Natural killer cell (primary cell): ENCODE measurements around the gene PJA2. TPM values are rescaled to one million over a fixed set of nuclear protein-coding genes. Genes with fewer than 3 reads are reported as not detected.

Source experiments
- ATAC-seq, 3 donors: fragments of 150-1000 bp in 2 of 3; fragments of 200-7000 bp in 1 of 3; cut with Tn5 transposase; 1 replicate in 1 of 3; 2 replicates in 2 of 3; pipeline ENCODE4 v1.10.0; 2021; ENCODE audit warnings: mild to moderate bottlenecking in 2 of 3, moderate library complexity in 2 of 3
- DNase-seq, 2 donors: peaks; one replicate each; pipeline versions ENCODE4 v3.0.0 to v3.0.0-alpha.2; 2013 to 2021; ENCODE audit warnings: mixed read lengths in 1 of 2
- H3K27ac ChIP-seq: one replicate; pipeline ENCODE4 v1.5.1; 2013; ENCODE audit warnings: mild to moderate bottlenecking, low read length
- H3K27me3 ChIP-seq: one replicate; pipeline ENCODE4 v1.6.1; 2013; ENCODE audit warnings: low read length; ENCODE audit not compliant: control insufficient read depth, insufficient read depth
- H3K36me3 ChIP-seq: one replicate; pipeline ENCODE4 v1.6.1; 2013; ENCODE audit warnings: low read length; ENCODE audit not compliant: control insufficient read depth, insufficient read depth
- H3K4me1 ChIP-seq: one replicate; pipeline ENCODE4 v1.6.1; 2013; ENCODE audit warnings: low read length; ENCODE audit not compliant: control insufficient read depth, insufficient read depth
- H3K4me3 ChIP-seq: one replicate; pipeline ENCODE4 v1.5.1; 2013; ENCODE audit warnings: low read length
- H3K9me3 ChIP-seq: one replicate; pipeline ENCODE4 v1.6.1; 2013; ENCODE audit warnings: low read length; ENCODE audit not compliant: control insufficient read depth, insufficient read depth
- H3K27ac Mint-ChIP-seq, 2 donors: one replicate each; pipeline ENCODE4 v1.8.0; 2022; ENCODE audit warnings: mild to moderate bottlenecking in 2 of 2, mixed read lengths in 2 of 2, moderate library complexity in 1 of 2
- H3K27me3 Mint-ChIP-seq, 2 donors: one replicate each; pipeline ENCODE4 v1.8.0; 2022; ENCODE audit warnings: low read depth in 2 of 2, mixed read lengths in 2 of 2
- H3K36me3 Mint-ChIP-seq: one replicate; pipeline ENCODE4 v1.8.0; 2022; ENCODE audit warnings: mixed read lengths
- H3K4me1 Mint-ChIP-seq, 2 donors: one replicate each; pipeline ENCODE4 v1.8.0; 2022; ENCODE audit warnings: mixed read lengths in 2 of 2
- H3K4me3 Mint-ChIP-seq: one replicate; pipeline ENCODE4 v1.8.0; 2022; ENCODE audit warnings: mild to moderate bottlenecking, moderate library complexity, mixed read lengths
- H3K9me3 Mint-ChIP-seq, 2 donors: one replicate each; pipeline ENCODE4 v1.8.0; 2022; ENCODE audit warnings: mixed read lengths in 2 of 2
- WGBS: methylation state at CpG from one replicate; pipeline ENCODE4 v1.1.7; 2013; ENCODE audit warnings: missing lambda C conversion rate; ENCODE audit not compliant: insufficient coverage; 5-methylcytosine and 5-hydroxymethylcytosine counted together
- intact Hi-C: fragments of 100-400 bp; cut with micrococcal nuclease; formaldehyde crosslinking; loops from one replicate; pipeline ENCODE4 v1.14.2; 2022
- total RNA-seq, 4 donors: library from RNA; stranded (reverse); fragments of 120-200 nt in 1 of 4; gene quantifications; one replicate each; pipeline versions ENCODE4 v1.2.3 to v1.2.4, GENCODE V29; 2013 to 2022
- TF ChIP-seq, protein P1 (sequence below): fragments of 200-600 bp; IDR thresholded peaks from one replicate; pipeline ENCODE4 v1.8.0; 2022; ENCODE audit warnings: antibody characterized with exemption

The PJA2 gene
- total RNA-seq, 3 donors from 2014 or later (not counting 1 experiment from before 2014, with no cell fraction given): 85.6 to 99.8 (median 90.8) TPM

DNA sequence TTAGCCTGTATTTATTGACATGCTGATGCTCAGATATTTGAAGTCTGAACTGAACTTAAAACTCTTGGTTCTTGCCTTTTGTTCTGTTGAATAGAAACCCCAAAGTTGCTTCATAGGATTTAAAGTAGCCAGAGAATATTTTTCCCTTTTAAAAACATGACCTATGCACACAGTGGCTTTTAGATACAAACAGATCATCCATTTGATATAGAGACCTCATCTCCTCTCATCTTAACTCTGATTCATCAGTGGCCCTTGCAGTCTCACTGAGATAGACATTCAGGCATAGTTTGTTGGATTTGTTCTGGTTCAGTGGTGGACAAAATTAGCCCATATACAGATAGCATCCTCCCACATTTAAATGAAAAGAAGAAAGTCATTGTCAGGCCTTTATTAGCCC, 43.5 kb upstream of the PJA2 start:
- ATAC-seq (no peak), DNase-seq (no peak)
- H3K4me3 Mint-ChIP-seq: no peak overlapping the region

DNA sequence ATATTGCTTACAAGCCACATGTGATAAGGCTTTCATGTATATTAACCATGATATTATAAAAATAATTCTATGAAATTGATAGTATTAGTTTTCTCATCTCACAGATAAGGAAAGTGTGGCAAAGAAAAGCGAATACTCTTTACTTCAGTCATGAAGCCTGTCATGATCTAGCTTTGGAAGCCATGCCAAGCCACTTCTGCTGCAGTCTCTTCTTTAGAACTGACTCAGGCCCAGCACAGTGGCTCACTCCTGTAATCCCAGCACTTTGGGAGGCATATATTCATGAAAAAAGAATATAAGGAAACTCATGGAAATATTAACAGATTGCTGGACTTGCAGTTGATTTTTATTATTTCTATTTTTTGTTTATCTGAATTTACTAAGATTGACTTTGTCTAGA, 42.9 kb upstream of the PJA2 start:
- Histone ChIP-seq H3K4me3 (no peak overlapping the region), H3K27me3 (no peaks in the 10 kb centered on the region), H3K27ac (no peak overlapping the region), H3K4me1 (no peaks in the 10 kb centered on the region), H3K9me3 (no peaks in the 10 kb centered on the region), H3K36me3 (no peaks in the 10 kb centered on the region)
- no peaks in the 10 kb centered on the region for H3K36me3 Mint-ChIP-seq
- TF ChIP-seq, protein P1, sequence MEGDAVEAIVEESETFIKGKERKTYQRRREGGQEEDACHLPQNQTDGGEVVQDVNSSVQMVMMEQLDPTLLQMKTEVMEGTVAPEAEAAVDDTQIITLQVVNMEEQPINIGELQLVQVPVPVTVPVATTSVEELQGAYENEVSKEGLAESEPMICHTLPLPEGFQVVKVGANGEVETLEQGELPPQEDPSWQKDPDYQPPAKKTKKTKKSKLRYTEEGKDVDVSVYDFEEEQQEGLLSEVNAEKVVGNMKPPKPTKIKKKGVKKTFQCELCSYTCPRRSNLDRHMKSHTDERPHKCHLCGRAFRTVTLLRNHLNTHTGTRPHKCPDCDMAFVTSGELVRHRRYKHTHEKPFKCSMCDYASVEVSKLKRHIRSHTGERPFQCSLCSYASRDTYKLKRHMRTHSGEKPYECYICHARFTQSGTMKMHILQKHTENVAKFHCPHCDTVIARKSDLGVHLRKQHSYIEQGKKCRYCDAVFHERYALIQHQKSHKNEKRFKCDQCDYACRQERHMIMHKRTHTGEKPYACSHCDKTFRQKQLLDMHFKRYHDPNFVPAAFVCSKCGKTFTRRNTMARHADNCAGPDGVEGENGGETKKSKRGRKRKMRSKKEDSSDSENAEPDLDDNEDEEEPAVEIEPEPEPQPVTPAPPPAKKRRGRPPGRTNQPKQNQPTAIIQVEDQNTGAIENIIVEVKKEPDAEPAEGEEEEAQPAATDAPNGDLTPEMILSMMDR: no peak
- no peak overlapping the region for H3K4me3 Mint-ChIP-seq
- 100% methylated on average over 1 of the region's 1 CpG for WGBS
- H3K27me3 Mint-ChIP-seq: peaks cover 4 to 22% of the 10 kb centered on the region in 2 donors
- intact Hi-C loops: no loop called here
- H3K9me3 Mint-ChIP-seq: no peaks in the 10 kb centered on the region
- ATAC-seq (no peak), DNase-seq (no peak)
- H3K27ac Mint-ChIP-seq: no peak overlapping the region
- H3K4me1 Mint-ChIP-seq: peaks cover 0 to 9% of the 10 kb centered on the region in 2 donors

More for the DNA sequence above, 43.5 kb upstream of the PJA2 start:
- TF ChIP-seq, protein P1: no peak
- Histone ChIP-seq H3K27ac (no peak overlapping the region), H3K4me1 (no peaks in the 10 kb centered on the region), H3K36me3 (no peaks in the 10 kb centered on the region), H3K4me3 (no peak overlapping the region), H3K9me3 (no peaks in the 10 kb centered on the region), H3K27me3 (no peaks in the 10 kb centered on the region)
- no peaks in the 10 kb centered on the region for H3K9me3 Mint-ChIP-seq
- H3K36me3 Mint-ChIP-seq: no peaks in the 10 kb centered on the region
- peaks cover 0 to 9% of the 10 kb centered on the region in 2 donors for H3K4me1 Mint-ChIP-seq
- intact Hi-C loops: no loop called here
- peaks cover 4 to 22% of the 10 kb centered on the region in 2 donors for H3K27me3 Mint-ChIP-seq
- H3K27ac Mint-ChIP-seq: no peak overlapping the region

DNA sequence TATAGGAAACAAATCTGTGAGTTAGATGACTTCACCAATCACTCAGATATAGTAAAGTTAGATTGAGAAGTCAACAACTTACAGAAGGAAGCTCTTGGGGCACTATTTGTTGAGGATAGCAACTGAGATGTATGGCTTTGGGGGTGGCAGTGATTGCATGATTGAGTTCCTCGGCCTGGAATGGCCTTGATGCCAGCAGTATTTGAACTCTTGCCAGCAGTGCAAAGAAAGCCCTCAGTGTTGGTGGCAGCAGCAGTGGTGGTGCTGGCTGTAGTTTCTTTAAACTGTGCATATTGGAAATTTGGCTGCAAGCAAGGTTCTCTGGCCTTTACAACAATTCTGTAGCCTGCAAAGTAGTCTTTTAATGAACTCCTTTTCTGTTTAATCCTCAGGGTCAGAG, 41.4 kb upstream of the PJA2 start:
- H3K4me1 Mint-ChIP-seq: peaks cover 0 to 9% of the 10 kb centered on the region in 2 donors
- no peak overlapping the region for H3K4me3 ChIP-seq
- no peak overlapping the region for H3K27ac Mint-ChIP-seq
- no peak for DNase-seq
- H3K27me3 Mint-ChIP-seq: peaks cover 4 to 22% of the 10 kb centered on the region in 2 donors
- no peaks in the 10 kb centered on the region for H3K36me3 ChIP-seq
- no peak overlapping the region for H3K4me3 Mint-ChIP-seq
- no peak for ATAC-seq
- H3K27me3 ChIP-seq: no peaks in the 10 kb centered on the region
- H3K4me1 ChIP-seq: no peaks in the 10 kb centered on the region
- no peaks in the 10 kb centered on the region for H3K9me3 Mint-ChIP-seq
- no peak overlapping the region for H3K27ac ChIP-seq
- 90% methylated on average over 1 of the region's 1 CpG for WGBS
- TF ChIP-seq, protein P1: no peak
- intact Hi-C loops: no loop called here
- no peaks in the 10 kb centered on the region for H3K36me3 Mint-ChIP-seq
- H3K9me3 ChIP-seq: no peaks in the 10 kb centered on the region

DNA sequence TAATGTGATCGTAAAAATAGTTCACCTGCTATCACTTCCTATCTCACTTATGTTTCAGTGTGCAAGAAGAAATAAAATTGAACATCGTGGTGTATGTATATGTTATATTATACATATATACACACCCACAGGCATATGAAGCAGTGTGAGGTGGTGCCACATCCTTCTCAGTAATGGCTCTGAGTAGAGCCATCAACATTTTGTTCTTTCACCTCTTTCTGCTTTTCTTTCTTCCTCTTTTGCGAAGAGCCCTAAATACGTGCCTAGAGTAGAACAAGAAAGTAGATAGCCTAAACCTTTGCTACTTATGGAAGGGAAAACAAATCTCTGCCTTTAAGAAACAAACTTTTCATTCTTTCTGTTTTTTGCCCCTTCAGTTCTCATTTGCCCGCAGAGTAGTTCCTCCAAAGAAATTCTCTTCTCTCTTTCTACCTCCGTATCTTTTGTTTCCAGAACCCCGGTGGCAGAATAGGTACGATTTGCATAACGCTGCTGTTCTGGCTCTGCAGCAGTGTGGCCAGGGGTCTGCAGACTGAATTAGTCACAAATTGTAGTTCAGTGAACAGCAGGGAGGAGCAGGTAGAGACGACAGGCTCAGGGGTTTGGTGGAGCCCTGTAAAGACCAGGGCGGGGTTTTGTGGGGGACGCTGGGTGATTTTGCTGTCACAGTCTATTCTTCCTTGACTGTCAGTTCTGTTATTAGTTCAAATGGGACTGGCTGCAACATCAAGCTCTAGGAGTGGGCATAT, 40.5 kb upstream of the PJA2 start:
- TF ChIP-seq, protein P1: no peak
- Mint-ChIP-seq H3K4me3 (no peak overlapping the region), H3K9me3 (no peaks in the 10 kb centered on the region), H3K4me1 (peaks cover 0 to 9% of the 10 kb centered on the region in 2 donors), H3K27me3 (peaks cover 0 to 15% of the 10 kb centered on the region in 2 donors), H3K27ac (no peak overlapping the region), H3K36me3 (no peaks in the 10 kb centered on the region)
- H3K9me3 ChIP-seq: no peaks in the 10 kb centered on the region
- no peak for DNase-seq
- no peaks in the 10 kb centered on the region for H3K36me3 ChIP-seq
- 64% methylated on average over 10 of the region's 12 CpGs for WGBS
- no peak for ATAC-seq
- intact Hi-C loops: no loop called here
- H3K4me3 ChIP-seq: no peak overlapping the region
- H3K27ac ChIP-seq: no peak overlapping the region
- no peaks in the 10 kb centered on the region for H3K27me3 ChIP-seq
- no peaks in the 10 kb centered on the region for H3K4me1 ChIP-seq
